Tibial artery (tissue), 4 donors: ENCODE results near the gene RPL29.

Source experiments
- DNase-seq, 2 donors: peaks; one replicate each; pipeline ENCODE4 v3.0.0-alpha.2; 2019
- H3K27ac ChIP-seq, 2 donors: fragments of 200-600 bp; sonication (generic) in 1 of 2; 1 replicate in 1 of 2; 2 replicates in 1 of 2; pipeline ENCODE4 v1.5.1; 2018 to 2019; ENCODE audit warnings: mild to moderate bottlenecking in 1 of 2
- H3K27me3 ChIP-seq, 2 donors: fragments of 200-600 bp; sonication (generic) in 1 of 2; one replicate each; pipeline versions ENCODE4 v1.5.1 to v1.6.0; 2016 to 2019
- H3K36me3 ChIP-seq, 3 donors: fragments of 200-600 bp; sonication (generic) in 2 of 3; one replicate each; pipeline ENCODE4 v1.5.1; 2016 to 2019; ENCODE audit warnings: mild to moderate bottlenecking in 2 of 3
- H3K4me1 ChIP-seq, 4 donors: fragments of 200-600 bp; sonication (generic) in 2 of 4; 1 replicate in 3 of 4; 2 replicates in 1 of 4; pipeline ENCODE4 v1.5.1; 2016 to 2019
- H3K4me3 ChIP-seq, 2 donors: fragments of 200-600 bp; sonication (generic) in 1 of 2; 1 replicate in 1 of 2; 2 replicates in 1 of 2; pipeline ENCODE4 v1.5.1; 2018 to 2019; ENCODE audit warnings: mild to moderate bottlenecking in 2 of 2
- H3K9me3 ChIP-seq, 3 donors: fragments of 200-600 bp; sonication (generic) in 1 of 3; one replicate each; pipeline ENCODE4 v1.5.1; 2016 to 2019
- intact Hi-C: fragments of 100-400 bp; cut with DNase I; formaldehyde crosslinking; loops from one replicate; pipeline ENCODE4 v1.15.0; 2023; ENCODE audit warnings: low total_unique reads
- TF ChIP-seq, protein P1 (sequence below), 2 experiments: fragments of 200-600 bp in 1 of 2; fragments of 450-650 bp in 1 of 2; IDR thresholded peaks; one replicate each; pipeline ENCODE4 v1.5.1; 2017 to 2019; ENCODE audit warnings: antibody characterized with exemption in 2 of 2, mild to moderate bottlenecking in 1 of 2, moderate library complexity in 1 of 2

The RPL29 gene

DNA sequence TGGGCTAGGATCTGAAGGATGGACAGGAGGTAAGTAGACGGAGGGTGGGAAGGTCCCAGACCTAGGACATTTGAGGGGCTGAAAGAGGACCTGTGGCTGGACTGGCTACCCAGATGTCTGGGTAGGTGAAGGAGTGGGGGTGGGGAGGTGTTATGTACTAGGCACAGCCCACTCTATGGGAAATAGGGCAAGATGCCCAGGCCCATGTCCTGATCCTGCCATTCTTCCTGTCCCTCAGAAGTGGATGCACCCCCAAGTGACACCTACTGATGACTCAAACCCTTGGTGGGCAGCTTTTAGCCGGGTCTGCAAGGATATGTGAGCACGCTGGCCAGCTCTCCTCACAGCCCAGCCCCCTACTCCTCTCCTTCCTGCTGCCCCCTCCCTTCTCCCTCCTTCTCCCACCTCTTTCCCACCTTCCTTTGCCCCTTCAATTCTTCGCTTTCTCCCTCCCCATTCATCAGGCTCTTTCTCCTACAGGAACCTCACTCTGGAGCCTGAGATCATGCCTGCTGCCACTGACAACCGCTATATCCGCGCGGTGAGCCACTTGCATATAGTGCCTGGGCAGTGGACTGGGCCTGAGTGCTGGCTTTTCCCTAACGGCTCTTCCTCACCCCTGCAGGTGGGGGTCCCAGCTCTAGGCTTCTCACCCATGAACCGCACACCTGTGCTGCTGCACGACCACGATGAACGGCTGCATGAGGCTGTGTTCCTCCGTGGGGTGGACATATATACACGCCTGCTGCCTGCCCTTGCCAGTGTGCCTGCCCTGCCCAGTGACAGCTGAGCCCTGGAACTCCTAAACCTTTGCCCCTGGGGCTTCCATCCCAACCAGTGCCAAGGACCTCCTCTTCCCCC is 7.2 kb downstream of the RPL29 start:
- no peak overlapping the region for H3K4me3 ChIP-seq
- peaks cover 0 to 25% (median 17%) of the 10 kb centered on the region in 4 donors for H3K4me1 ChIP-seq
- no peaks in the 10 kb centered on the region for H3K9me3 ChIP-seq
- no peak for DNase-seq
- H3K27me3 ChIP-seq = no peaks in the 10 kb centered on the region
- no peak overlapping the region for H3K27ac ChIP-seq
- TF ChIP-seq, protein P1, sequence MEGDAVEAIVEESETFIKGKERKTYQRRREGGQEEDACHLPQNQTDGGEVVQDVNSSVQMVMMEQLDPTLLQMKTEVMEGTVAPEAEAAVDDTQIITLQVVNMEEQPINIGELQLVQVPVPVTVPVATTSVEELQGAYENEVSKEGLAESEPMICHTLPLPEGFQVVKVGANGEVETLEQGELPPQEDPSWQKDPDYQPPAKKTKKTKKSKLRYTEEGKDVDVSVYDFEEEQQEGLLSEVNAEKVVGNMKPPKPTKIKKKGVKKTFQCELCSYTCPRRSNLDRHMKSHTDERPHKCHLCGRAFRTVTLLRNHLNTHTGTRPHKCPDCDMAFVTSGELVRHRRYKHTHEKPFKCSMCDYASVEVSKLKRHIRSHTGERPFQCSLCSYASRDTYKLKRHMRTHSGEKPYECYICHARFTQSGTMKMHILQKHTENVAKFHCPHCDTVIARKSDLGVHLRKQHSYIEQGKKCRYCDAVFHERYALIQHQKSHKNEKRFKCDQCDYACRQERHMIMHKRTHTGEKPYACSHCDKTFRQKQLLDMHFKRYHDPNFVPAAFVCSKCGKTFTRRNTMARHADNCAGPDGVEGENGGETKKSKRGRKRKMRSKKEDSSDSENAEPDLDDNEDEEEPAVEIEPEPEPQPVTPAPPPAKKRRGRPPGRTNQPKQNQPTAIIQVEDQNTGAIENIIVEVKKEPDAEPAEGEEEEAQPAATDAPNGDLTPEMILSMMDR (IDR thresholded peaks at IDR 0.05) = no peak
- peaks cover 2 to 28% (median 24%) of the 10 kb centered on the region in 3 donors for H3K36me3 ChIP-seq
- intact Hi-C loops = no loop called here

DNA sequence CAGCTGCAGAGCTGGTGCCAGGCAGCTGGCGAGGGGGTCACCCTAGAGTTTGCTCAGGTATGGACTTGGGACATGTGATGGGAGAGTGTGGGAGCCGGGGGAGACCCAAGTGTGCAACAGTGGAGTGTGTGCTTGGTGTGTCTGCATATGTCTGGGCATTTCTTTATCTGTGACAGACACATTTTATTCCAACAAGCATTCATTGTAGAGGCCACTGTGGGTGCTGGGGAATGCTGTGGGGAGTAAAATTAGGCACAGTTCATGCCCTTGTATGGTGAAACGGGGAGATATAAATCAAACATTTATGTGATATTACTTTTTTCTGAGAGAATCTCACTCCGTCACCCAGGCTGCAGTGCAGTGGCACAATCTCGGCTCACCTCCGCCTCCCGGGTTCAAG is 8.1 kb downstream of the RPL29 start:
- TF ChIP-seq, protein P1 (IDR thresholded peaks at IDR 0.05) = no peak
- intact Hi-C loops = no loop called here
- Histone ChIP-seq H3K27me3 (no peaks in the 10 kb centered on the region), H3K9me3 (no peaks in the 10 kb centered on the region), H3K27ac (no peak overlapping the region), H3K4me3 (no peak overlapping the region), H3K36me3 (peaks cover 0 to 18% (median 14%) of the 10 kb centered on the region in 3 donors), H3K4me1 (peaks cover 0 to 27% (median 20%) of the 10 kb centered on the region in 4 donors)
- DNase-seq = no peak

DNA sequence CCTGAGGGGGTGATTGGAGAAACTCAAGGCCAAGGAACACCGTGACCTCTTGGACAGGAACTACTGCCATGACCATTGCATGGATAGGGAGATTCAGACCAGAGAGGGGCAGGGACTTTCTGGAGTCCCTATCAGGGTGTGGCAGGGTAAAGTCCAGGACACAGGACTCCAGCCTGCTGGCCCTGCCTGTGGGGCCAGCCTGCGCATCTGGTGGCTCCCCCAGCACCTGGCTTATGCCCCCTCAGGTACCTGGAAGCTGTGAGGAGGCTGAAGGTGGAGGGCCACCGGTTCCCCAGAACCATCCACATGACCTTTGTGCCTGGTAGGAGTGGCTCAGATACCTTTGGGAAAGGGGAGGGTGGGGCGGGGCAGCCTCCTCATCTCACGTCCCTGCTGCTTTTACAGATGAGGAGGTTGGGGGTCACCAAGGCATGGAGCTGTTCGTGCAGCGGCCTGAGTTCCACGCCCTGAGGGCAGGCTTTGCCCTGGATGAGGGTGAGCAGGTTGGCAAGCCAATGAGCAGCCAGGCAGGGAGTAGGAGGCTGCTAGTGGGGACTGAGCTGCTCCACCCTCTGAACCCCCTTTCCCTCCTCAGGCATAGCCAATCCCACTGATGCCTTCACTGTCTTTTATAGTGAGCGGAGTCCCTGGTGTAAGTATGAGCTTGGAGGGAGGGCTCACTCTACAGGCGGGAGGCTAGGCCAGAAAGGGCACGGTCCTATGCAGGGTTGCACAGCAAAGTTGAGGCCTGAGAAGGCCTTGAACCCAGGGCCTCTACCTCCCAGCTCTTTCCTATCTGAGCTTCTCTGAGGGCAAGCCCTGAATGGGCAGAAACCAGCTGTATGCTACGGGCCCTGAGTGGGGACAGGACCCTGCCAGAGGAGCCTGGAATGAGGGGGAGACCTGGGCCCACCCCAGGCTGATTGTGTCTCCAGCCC is 9.4 kb downstream of the RPL29 start:
- no peak overlapping the region for H3K27ac ChIP-seq
- DNase-seq = no peak
- H3K9me3 ChIP-seq = no peaks in the 10 kb centered on the region
- H3K4me1 ChIP-seq = peaks cover 0 to 36% (median 25%) of the 10 kb centered on the region in 4 donors
- H3K4me3 ChIP-seq = no peak overlapping the region
- peaks cover 0 to 5% (median 1%) of the 10 kb centered on the region in 3 donors for H3K36me3 ChIP-seq
- TF ChIP-seq, protein P1 (IDR thresholded peaks at IDR 0.05) = no peak
- intact Hi-C loops = no loop called here
- no peaks in the 10 kb centered on the region for H3K27me3 ChIP-seq

DNA sequence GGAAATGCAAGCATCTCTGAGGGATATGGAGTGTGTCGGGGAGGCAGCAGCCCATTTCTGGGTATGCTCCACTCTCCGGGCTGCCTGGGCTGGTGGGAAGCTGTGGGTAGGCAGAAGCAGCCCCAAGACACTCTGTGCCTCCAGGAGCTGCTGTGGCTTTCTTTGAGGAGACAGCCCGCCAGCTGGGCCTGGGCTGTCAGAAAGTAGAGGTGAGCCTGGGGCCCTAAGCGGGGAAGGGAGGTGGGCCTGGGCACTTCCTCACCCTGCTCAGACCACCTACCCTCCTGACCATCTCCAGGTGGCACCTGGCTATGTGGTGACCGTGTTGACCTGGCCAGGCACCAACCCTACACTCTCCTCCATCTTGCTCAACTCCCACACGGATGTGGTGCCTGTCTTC is 10.6 kb downstream of the RPL29 start:
- peaks cover 0 to 29% (median 25%) of the 10 kb centered on the region in 4 donors for H3K4me1 ChIP-seq
- TF ChIP-seq, protein P1 (IDR thresholded peaks at IDR 0.05) = no peak
- no peaks in the 10 kb centered on the region for H3K27me3 ChIP-seq
- H3K27ac ChIP-seq = no peak overlapping the region
- intact Hi-C loops = no loop called here
- no peak overlapping the region for H3K4me3 ChIP-seq
- H3K36me3 ChIP-seq = no peaks in the 10 kb centered on the region
- DNase-seq = no peak
- no peaks in the 10 kb centered on the region for H3K9me3 ChIP-seq

DNA sequence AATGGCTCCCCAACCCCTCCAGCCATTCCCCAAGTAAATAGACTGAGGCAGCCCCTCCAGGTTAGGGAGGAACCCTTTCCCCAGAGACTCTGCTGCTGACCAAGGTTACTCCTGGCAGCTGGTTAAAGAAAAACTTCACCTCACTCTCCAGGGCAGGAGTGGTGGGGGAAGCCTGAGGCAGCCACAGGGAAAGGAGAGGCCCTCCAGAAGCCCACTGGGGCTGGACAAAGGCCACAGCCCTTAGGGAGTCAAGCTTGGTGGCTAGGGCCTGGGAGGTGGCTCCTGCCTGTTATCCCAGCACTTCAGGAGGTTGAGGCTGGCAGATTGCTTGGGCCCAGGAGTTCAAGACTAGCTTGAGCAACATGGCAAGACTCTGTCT is 11.4 kb downstream of the RPL29 start:
- Histone ChIP-seq H3K36me3 (no peaks in the 10 kb centered on the region), H3K27ac (peak overlapping the region; percentile 94 to 96), H3K9me3 (no peaks in the 10 kb centered on the region), H3K4me3 (no peak overlapping the region), H3K27me3 (no peaks in the 10 kb centered on the region), H3K4me1 (peaks cover 0 to 27% (median 20%) of the 10 kb centered on the region in 4 donors)
- intact Hi-C loops = loop anchor here (5.0 kb wide), 1 partner anchor 42 kb away; the partner anchor contains the start of genes PARP3 and RRP9
- DNase-seq = no peak
- TF ChIP-seq, protein P1 (IDR thresholded peaks at IDR 0.05) = no peak
